CD4-positive, alpha-beta T cell (primary cell): ENCODE results near the gene CUL7. TPM values are rescaled to one million over a fixed set of nuclear protein-coding genes. Genes with fewer than 3 reads are reported as not detected.
"Not testable (repeated sequence)": the region's sequence is repeated elsewhere in the genome, so short reads cannot be mapped to it uniquely, and the experiment has no call there.

Experiments used
- ATAC-seq: fragments of 200-7000 bp; cut with Tn5 transposase; one replicate; pipeline ENCODE4 v1.10.0; 2022; ENCODE audit warnings: mild to moderate bottlenecking; ENCODE audit not compliant: poor library complexity
- CTCF ChIA-PET: fragments of 350-600 bp; sonication (Branson Sonifier 250); formaldehyde crosslinking; loops from one replicate; lab custom pipeline; 2021; ENCODE audit warnings: antibody characterized with exemption, inconsistent platforms; lab: Charles Lee
- POLR2A ChIA-PET: fragments of 350-600 bp; sonication (Branson Sonifier 250); formaldehyde crosslinking; loops from one replicate; lab custom pipeline; 2021; ENCODE audit warnings: antibody characterized with exemption, inconsistent platforms; lab: Charles Lee
- DNase-seq, 14 experiments: peaks; one replicate each; pipeline ENCODE4 v3.0.0-alpha.2; 2013 to 2020; ENCODE audit warnings: mixed read lengths in 2 of 14
- H3K27ac ChIP-seq, 2 donors: one replicate each; pipeline versions ENCODE4 v1.5.1 to v1.7.0; 2013; ENCODE audit warnings: low read length in 2 of 2, low read depth in 1 of 2, mild to moderate bottlenecking in 1 of 2
- H3K27me3 ChIP-seq, 2 experiments: 1 replicate in 1 of 2; 2 replicates in 1 of 2; pipeline versions ENCODE4 v1.6.1 to v1.7.0; 2013; ENCODE audit warnings: low read length in 2 of 2, control low read depth in 1 of 2, mild to moderate bottlenecking in 1 of 2, moderate library complexity in 1 of 2; ENCODE audit not compliant: insufficient read depth in 2 of 2, control insufficient read depth in 1 of 2
- H3K36me3 ChIP-seq: one replicate; pipeline ENCODE4 v1.6.1; 2013; ENCODE audit warnings: low read length, control low read depth; ENCODE audit not compliant: insufficient read depth
- H3K4me1 ChIP-seq: one replicate; pipeline ENCODE4 v1.6.1; 2013; ENCODE audit warnings: low read length, control low read depth; ENCODE audit not compliant: insufficient read depth
- H3K4me3 ChIP-seq: one replicate; pipeline ENCODE4 v1.5.1; 2013; ENCODE audit warnings: mild to moderate bottlenecking, low read length, moderate library complexity
- H3K9me3 ChIP-seq, 2 experiments: 1 replicate in 1 of 2; 2 replicates in 1 of 2; pipeline versions ENCODE4 v1.6.1 to v1.7.0; 2013; ENCODE audit warnings: low read length in 2 of 2, mild to moderate bottlenecking in 2 of 2, control low read depth in 1 of 2, moderate library complexity in 1 of 2; ENCODE audit not compliant: control insufficient read depth in 1 of 2, insufficient read depth in 1 of 2
- H3K27ac Mint-ChIP-seq: one replicate; pipeline ENCODE4 v1.8.0; 2020; ENCODE audit warnings: mixed read lengths
- H3K27me3 Mint-ChIP-seq: one replicate; pipeline ENCODE4 v1.8.0; 2021; ENCODE audit warnings: mixed read lengths
- H3K36me3 Mint-ChIP-seq: one replicate; pipeline ENCODE4 v1.8.0; 2021; ENCODE audit warnings: low read depth, mixed read lengths
- H3K4me1 Mint-ChIP-seq: one replicate; pipeline ENCODE4 v1.8.0; 2021; ENCODE audit warnings: low read depth, mixed read lengths
- H3K4me3 Mint-ChIP-seq: one replicate; pipeline ENCODE4 v1.8.0; 2020; ENCODE audit warnings: mild to moderate bottlenecking, mixed read lengths
- H3K9me3 Mint-ChIP-seq: one replicate; pipeline ENCODE4 v1.8.0; 2020; ENCODE audit warnings: mixed read lengths
- CTCF ChIP-seq: fragments of 200-600 bp; IDR thresholded peaks from one replicate; pipeline ENCODE4 v1.8.0; 2022; ENCODE audit warnings: antibody characterized with exemption, mild to moderate bottlenecking
- intact Hi-C, 2 experiments: fragments of 100-400 bp; cut with DNase I in 1 of 2; cut with micrococcal nuclease in 1 of 2; formaldehyde crosslinking; loops; one replicate each; pipeline versions ENCODE4 v1.15.1 to v1.9.0; 2023 to 2025; cut with DNase I, micrococcal nuclease
- total RNA-seq, 174 experiments: library from RNA in 2 of 174; stranded (reverse) in 2 of 174; gene quantifications; one replicate each; pipeline ENCODE4 v1.2.3 and lab custom pipeline; 2021 to 2026

Gene CUL7
- total RNA-seq, 2 experiments from 2014 or later: 5.9 to 6.9 TPM

- no peak overlapping the region for H3K27ac Mint-ChIP-seq
- CTCF ChIA-PET: no interaction called here
These were observed 8.2 kb downstream of the CUL7 start for GRCh38 chr6:43045371-43045930.

GRCh38 chr6:43043310-43043709, 10.3 kb downstream of the CUL7 start:
- H3K27ac Mint-ChIP-seq: no peak overlapping the region

More at GRCh38 chr6:43045371-43045930, 8.2 kb downstream of the CUL7 start:
- Mint-ChIP-seq H3K36me3 (peaks cover 70% of the 10 kb centered on the region), H3K4me1 (peaks cover 1% of the 10 kb centered on the region), H3K27me3 (no peaks in the 10 kb centered on the region), H3K4me3 (no peak overlapping the region), H3K9me3 (no peaks in the 10 kb centered on the region)
- Histone ChIP-seq H3K9me3 (no peaks in the 10 kb centered on the region), H3K4me3 (no peak overlapping the region), H3K36me3 (peaks cover 56% of the 10 kb centered on the region), H3K4me1 (peaks cover under 1% of the 10 kb centered on the region), H3K27ac (no peak overlapping the region), H3K27me3 (no peaks in the 10 kb centered on the region)
- DNase-seq: no peak
- no peak for ATAC-seq
- no peak for TF ChIP-seq CTCF
- POLR2A ChIA-PET: no interaction called here
- intact Hi-C loops: no loop called here

GRCh38 chr6:43041475-43041874, 12.2 kb downstream of the CUL7 start:
- H3K27me3 ChIP-seq, H3K27me3 Mint-ChIP-seq, H3K27ac ChIP-seq, DNase-seq, H3K4me1 Mint-ChIP-seq, ATAC-seq, H3K9me3 Mint-ChIP-seq, H3K27ac Mint-ChIP-seq, CTCF ChIA-PET, intact Hi-C loops, H3K4me3 Mint-ChIP-seq, H3K9me3 ChIP-seq, H3K4me1 ChIP-seq, H3K4me3 ChIP-seq: not testable (repeated sequence)
- peaks cover 61% of the 10 kb centered on the region for H3K36me3 ChIP-seq
- POLR2A ChIA-PET: interaction anchor here (1.3 kb wide), 1 partner anchor 12 kb away, joined by 3 read pairs; the partner anchor contains the start of gene CUL7
- peaks cover 76% of the 10 kb centered on the region for H3K36me3 Mint-ChIP-seq

More at GRCh38 chr6:43043310-43043709, 10.3 kb downstream of the CUL7 start:
- Mint-ChIP-seq H3K36me3 (peaks cover 74% of the 10 kb centered on the region), H3K4me1 (no peaks in the 10 kb centered on the region), H3K27me3 (no peaks in the 10 kb centered on the region), H3K9me3 (no peaks in the 10 kb centered on the region), H3K4me3 (no peak overlapping the region)
- intact Hi-C loops: no loop called here
- no peaks in the 10 kb centered on the region for H3K9me3 ChIP-seq
- no peak overlapping the region for H3K4me3 ChIP-seq
- no peak for TF ChIP-seq CTCF
- ChIA-PET CTCF (no interaction called here), POLR2A (no interaction called here)
- no peaks in the 10 kb centered on the region for H3K27me3 ChIP-seq
- peaks cover 56% of the 10 kb centered on the region for H3K36me3 ChIP-seq
- no peak for ATAC-seq
- DNase-seq: no peak
- H3K27ac ChIP-seq: no peak overlapping the region
- H3K4me1 ChIP-seq: no peaks in the 10 kb centered on the region
